ENCODE measurements around the gene CCR1.

The CCR1 gene

GRCh38 chr3:46205286-46205960 lies 2.7 kb downstream of the CCR1 start:
- H3K4me3 ChIP-seq (replicated peaks; ENCODE audit: low read depth, low read length) = no peak overlapping the region
- TF ChIP-seq CTCF (IDR thresholded peaks at IDR 0.05; ENCODE audit: low read depth, low read length, missing control alignments) = no peak
- DNase-seq (ENCODE audit: extremely low read depth, low read depth) = no peak

- no peak for DNase-seq (ENCODE audit: extremely low read depth, low read depth)
- TF ChIP-seq CTCF (IDR thresholded peaks at IDR 0.05; ENCODE audit: low read depth, low read length, missing control alignments) = no peak
- no peak overlapping the region for H3K4me3 ChIP-seq (replicated peaks; ENCODE audit: low read depth, low read length)
Measured at GRCh38 chr3:46203681-46204080, 4.4 kb downstream of the CCR1 start.

GRCh38 chr3:46202535-46202934 lies 5.6 kb downstream of the CCR1 start:
- TF ChIP-seq CTCF (IDR thresholded peaks at IDR 0.05; ENCODE audit: low read depth, low read length, missing control alignments) = no peak
- no peak for DNase-seq (ENCODE audit: extremely low read depth, low read depth)
- no peak overlapping the region for H3K4me3 ChIP-seq (replicated peaks; ENCODE audit: low read depth, low read length)

GRCh38 chr3:46200790-46201189 lies 7.3 kb downstream of the CCR1 start:
- TF ChIP-seq CTCF (IDR thresholded peaks at IDR 0.05; ENCODE audit: low read depth, low read length, missing control alignments) = no peak
- DNase-seq (ENCODE audit: extremely low read depth, low read depth) = no peak
- H3K4me3 ChIP-seq (replicated peaks; ENCODE audit: low read depth, low read length) = no peak overlapping the region

- no peak for DNase-seq (ENCODE audit: extremely low read depth, low read depth)
- no peak overlapping the region for H3K4me3 ChIP-seq (replicated peaks; ENCODE audit: low read depth, low read length)
- TF ChIP-seq CTCF (IDR thresholded peaks at IDR 0.05; ENCODE audit: low read depth, low read length, missing control alignments) = no peak
Measured at GRCh38 chr3:46200211-46200610, 7.9 kb downstream of the CCR1 start.

GRCh38 chr3:46196261-46196957 lies 11.7 kb downstream of the CCR1 start:
- no peak overlapping the region for H3K4me3 ChIP-seq (replicated peaks; ENCODE audit: low read depth, low read length)
- TF ChIP-seq CTCF (IDR thresholded peaks at IDR 0.05; ENCODE audit: low read depth, low read length, missing control alignments) = no peak
- DNase-seq (ENCODE audit: extremely low read depth, low read depth) = no peak
